Limb (tissue), 2 donors: ENCODE results near the gene KDM5A.
"Not testable (repeated sequence)": the region's sequence is repeated elsewhere in the genome, so short reads cannot be mapped to it uniquely, and the experiment has no call there.

Experiments
- DNase-seq, 2 donors: peaks; one replicate each; pipeline ENCODE4 v3.0.0-alpha.2; 2016; ENCODE audit errors: extremely low spot score in 2 of 2

KDM5A gene

DNA sequence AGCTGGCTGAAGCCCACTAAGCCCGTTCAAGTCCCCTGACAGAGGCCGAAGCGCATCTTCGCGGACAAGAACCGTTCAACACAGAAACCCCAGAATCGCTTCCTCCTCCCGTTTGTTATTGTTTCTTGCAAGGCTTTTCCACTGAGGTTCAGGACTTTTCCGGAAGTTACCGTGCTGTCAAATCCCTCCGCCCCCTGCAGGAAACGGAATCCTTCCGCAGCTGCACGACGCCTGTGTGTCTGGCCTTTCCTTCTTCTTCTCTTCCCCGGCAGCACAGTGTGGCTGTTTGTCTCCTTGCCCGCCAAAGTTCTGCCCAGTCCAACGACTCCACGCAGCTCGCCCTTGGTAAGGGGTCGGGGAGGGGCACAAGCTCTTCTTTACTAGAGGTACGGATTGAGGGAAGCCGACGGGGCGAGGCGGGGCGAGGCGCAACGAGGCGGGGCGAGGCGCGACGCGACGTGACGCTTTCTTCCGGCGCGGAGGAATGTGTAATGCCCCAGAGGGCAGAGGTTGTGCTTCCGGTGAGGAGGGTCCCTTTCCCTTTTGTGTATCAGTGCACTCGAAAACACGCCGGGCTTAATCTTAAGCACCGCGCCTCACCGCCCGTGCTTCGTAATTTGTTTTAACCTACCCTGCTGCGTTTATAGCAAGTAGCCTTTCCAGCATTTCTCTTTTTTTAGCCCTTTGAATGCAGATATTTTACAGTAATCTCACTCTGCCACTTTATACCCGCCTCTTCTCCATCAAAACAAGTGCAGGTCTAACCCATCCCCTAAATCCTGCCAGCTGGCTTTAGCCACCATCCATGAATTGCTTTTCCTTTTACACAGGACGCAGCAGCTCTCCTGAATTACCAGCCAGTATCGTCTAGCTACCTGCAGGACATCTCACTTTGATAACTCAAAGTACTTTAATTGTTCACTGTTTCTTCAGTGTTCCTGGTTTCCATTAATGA lies at the start of gene KDM5A:
KDM5A (minus strand) TSS at position 179 of the 955 bp plus-strand sequence. CDS start 229 bp downstream, outside the sequence.
- DNase-seq: peak; percentile 94 to 98

- not testable (repeated sequence) for DNase-seq
Measured at GRCh38 chr12:435737-436136, 46.6 kb upstream of the KDM5A start.

- DNase-seq: no peak
Measured at GRCh38 chr12:422526-422925, 33.4 kb upstream of the KDM5A start.

GRCh38 chr12:418432-418831 lies 29.3 kb upstream of the KDM5A start:
- no peak for DNase-seq

DNA sequence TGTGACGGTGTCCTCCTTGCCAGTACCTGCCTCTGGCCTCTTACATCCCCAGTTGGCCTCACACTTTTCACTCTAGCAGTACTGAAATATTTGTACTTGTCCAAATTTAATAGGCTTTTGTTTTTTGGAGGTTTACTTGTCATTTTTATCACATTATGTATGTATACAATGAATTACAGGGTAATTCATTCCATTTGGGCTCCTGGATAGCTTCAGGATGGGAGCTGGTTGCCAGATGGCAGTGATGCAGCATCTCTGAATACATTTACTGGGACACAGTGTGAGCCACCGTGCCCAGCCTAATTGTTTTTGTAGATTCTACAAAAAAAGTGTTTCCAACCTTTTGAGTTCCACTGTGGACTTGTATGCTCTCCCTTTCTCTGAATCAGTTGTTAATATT lies 25.7 kb upstream of the KDM5A start:
- no peak for DNase-seq

DNA sequence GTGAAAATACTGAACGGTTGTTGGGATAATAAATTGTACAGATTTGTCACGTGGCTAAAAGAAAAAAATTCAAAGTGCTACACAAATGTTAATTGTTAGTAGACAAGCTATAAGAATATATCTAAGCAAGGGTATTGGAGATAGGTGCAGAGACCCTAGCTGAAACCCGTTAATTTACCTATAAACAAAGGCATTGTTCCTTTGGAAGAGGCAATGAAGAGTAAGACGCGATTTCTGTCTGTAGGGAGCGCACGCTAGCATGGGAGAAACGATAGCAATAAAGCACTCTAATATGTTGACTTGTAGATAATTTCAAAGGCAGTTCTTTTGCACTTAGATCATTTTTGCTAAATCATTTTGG lies 12.9 kb upstream of the KDM5A start:
- DNase-seq: peak in 1 of 2 donors; percentile 15

DNA sequence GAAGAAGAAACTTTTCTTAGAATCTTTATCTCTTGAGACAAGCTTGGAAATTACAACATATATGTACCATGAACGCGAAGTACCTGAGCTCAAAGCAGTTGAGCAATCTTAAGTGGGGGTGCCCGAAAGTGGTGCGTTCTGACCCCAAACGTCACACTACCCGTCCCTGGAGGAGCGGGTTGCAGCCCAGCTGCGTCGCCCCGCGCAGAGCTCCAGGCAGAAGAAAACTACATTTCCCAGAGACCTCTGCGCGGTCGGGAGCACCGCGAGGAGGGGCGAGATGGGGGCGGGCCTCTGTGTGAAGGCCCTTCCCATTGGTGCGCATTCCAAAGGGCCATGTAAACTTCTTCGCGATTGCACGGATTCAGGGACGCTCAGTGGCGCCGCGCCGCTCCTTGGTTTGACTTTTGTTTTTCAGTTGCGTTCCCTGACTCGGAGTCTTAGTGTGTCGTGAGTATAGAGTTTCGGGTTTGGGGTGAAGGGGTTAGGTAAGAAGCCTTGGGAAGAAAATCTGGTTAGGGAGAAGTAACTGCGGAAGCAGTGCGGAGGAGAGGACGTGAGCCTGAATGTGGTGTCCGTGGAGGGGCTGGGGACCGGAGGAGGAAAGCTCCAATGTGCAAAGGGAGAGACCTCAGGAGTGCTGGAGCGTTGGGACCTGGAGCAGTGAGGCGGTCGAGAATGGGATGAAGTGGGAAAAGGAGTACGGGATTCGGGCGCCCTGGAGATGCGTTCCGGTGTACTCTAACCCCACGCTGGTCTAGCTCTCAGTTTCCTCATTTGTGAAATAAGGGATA lies 12.3 kb upstream of the KDM5A start, which contains the start of gene CCDC77:
CCDC77 (plus strand) TSS at position 410 of the 794 bp plus-strand sequence. CDS start 7,740 bp downstream, outside the sequence.
- peak; percentile 97 for DNase-seq

GRCh38 chr12:400828-401227 lies 11.7 kb upstream of the KDM5A start:
- no peak for DNase-seq

DNA sequence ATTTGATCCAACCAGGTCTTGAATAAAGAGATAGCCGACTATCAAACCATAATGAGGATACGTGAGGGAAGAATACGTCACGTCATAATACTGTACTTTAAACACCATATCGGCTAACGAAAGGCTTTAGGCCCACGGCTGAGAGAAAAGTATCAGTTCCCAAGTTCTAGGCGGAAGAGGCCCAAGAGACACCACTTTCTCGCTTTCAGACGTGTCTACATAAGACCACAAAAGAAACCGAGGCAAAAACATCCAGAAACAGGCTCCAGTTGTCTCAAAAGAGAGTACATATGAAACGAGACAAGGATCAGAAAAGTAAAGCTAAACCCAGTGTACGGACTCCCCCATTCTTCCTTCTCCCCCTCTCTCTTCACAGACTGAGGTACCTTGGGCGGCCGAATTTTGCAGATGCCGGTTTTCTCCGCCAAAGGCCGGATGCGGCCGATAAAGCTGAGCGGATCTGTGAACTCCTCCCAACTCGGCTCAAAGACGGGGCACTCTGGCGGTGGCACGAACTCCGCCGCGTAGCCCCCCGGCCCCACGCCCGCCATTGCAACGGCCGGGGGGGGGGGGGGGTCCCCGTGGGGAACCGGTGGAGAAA lies 479 bp downstream of the KDM5A start:
- no peak for DNase-seq

DNA sequence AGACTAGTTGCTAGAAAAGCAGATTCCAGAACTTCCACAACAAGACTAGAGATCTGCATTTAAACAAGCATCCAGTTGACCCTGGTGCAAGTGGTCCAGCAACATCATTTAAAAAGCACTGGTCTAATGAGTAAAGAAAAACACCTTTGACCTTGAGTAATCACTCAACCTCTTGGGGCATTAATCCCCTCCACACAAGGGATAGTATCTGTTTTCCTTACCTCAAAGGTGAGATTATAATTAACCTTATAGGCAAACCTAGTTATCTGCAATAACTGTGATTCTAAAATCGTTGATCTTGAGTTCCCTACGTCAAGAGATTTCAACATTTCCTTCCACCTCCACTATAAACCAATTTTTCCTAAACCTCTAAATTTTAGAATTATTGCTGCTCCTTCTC lies 1.1 kb downstream of the KDM5A start:
- no peak for DNase-seq

GRCh38 chr12:386651-387050 lies 2.5 kb downstream of the KDM5A start:
- no peak for DNase-seq

GRCh38 chr12:370739-371485 lies 18.2 kb downstream of the KDM5A start:
- not testable (repeated sequence) for DNase-seq

GRCh38 chr12:367972-368371 lies 21.1 kb downstream of the KDM5A start:
- no peak for DNase-seq

DNA sequence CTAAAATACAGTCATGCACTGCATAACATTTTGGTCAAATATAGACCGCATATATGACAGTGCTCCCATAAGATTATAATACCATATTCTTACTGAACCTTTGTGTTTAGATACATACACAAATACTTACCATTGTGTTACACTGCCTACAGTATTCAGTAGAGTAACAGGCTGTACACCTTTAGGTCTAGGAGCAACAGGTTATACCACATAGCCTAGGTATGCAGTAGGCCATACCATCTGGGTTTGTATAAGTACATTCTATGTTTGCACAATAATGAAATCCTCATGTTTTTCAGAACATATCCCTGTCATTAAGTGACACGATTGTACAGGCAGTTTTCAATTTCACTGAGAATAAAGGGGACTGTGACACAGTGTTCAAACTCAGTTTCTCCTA lies 22.3 kb downstream of the KDM5A start:
- no peak for DNase-seq

- DNase-seq: no peak
Measured at GRCh38 chr12:359091-359490, 30.0 kb downstream of the KDM5A start.

- DNase-seq: no peak
Measured at GRCh38 chr12:356276-356988, 32.7 kb downstream of the KDM5A start.

- DNase-seq: not testable (repeated sequence)
Measured at GRCh38 chr12:351197-351596, 37.9 kb downstream of the KDM5A start.

DNA sequence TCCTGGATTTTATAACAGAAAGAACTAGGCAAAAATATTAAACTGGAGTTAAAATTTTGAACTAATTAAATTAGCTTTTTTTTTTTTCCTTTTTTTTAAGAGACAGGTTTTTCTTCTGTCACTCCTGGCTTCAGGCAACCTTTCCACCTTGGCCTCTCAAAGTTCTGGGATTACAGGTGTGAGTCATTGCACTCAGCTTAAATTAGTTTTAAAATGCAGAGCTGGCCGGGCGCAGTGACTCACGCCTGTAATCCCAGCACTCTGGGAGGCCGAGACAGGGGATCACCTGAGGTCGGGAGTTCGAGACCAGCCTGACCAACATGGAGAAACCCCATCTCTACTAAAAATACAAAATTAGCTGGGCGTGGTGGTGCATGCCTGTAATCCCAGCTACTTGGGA lies 39.5 kb downstream of the KDM5A start:
- DNase-seq: not testable (repeated sequence)

GRCh38 chr12:343036-343435 lies 46.1 kb downstream of the KDM5A start:
- not testable (repeated sequence) for DNase-seq

GRCh38 chr12:337039-337438 lies 52.1 kb downstream of the KDM5A start:
- DNase-seq: no peak
